GM10266 (cell line): ENCODE measurements around the gene ROR2.
"Not testable (repeated sequence)": the region's sequence is repeated elsewhere in the genome, so short reads cannot be mapped to it uniquely, and the experiment has no call there.

Experiments used
- DNase-seq: peaks from one replicate; pipeline ENCODE4 v3.0.0; 2012; ENCODE audit errors: extremely low spot score
- CTCF ChIP-seq: IDR thresholded peaks from 2 replicates; pipeline ENCODE4 v1.5.1; 2012; ENCODE audit warnings: mild to moderate bottlenecking, low read depth; ENCODE audit not compliant: control insufficient read depth, insufficient read depth; ENCODE audit errors: missing control alignments

Gene ROR2

GRCh38 chr9:91913096-91913495, 36.9 kb downstream of the ROR2 start:
- TF ChIP-seq CTCF, result no peak
- DNase-seq, result no peak

- TF ChIP-seq CTCF, result no peak
- DNase-seq, result no peak
Observed at GRCh38 chr9:91911657-91912056, 38.4 kb downstream of the ROR2 start.

GRCh38 chr9:91909256-91909655, 40.8 kb downstream of the ROR2 start:
- DNase-seq, result not testable (repeated sequence)

- DNase-seq, result no peak
- TF ChIP-seq CTCF, result no peak
Observed at GRCh38 chr9:91908746-91909145, 41.3 kb downstream of the ROR2 start.

GRCh38 chr9:91908293-91908623, 41.8 kb downstream of the ROR2 start:
- no peak for TF ChIP-seq CTCF

GRCh38 chr9:91907484-91908292, 42.3 kb downstream of the ROR2 start:
- no peak for DNase-seq
- TF ChIP-seq CTCF, result no peak

More at GRCh38 chr9:91908293-91908623, 41.8 kb downstream of the ROR2 start:
- no peak for DNase-seq

- no peak for TF ChIP-seq CTCF
- peak; percentile 53 for DNase-seq
Observed at GRCh38 chr9:91905991-91906469, 44.0 kb downstream of the ROR2 start.

- DNase-seq, result no peak
- TF ChIP-seq CTCF, result no peak
Observed at GRCh38 chr9:91905237-91905650, 44.8 kb downstream of the ROR2 start.
